Endothelial cell of umbilical vein (primary cell): Measurements from ENCODE around the gene ADAMTSL3. TPM values are rescaled to one million over a fixed set of nuclear protein-coding genes. Genes with fewer than 3 reads are reported as not detected.

Experiments used
- BruUV-seq: library from RNA; stranded (reverse); fragments of 400-500 nt; replicated peaks from 2 replicates; lab custom pipeline; 2021; lab: Mats Ljungman, UMichigan
- CTCF ChIA-PET: fragments of 300-600, 350-600 bp; sonication (Branson Sonifier 250); formaldehyde crosslinking; loops from one replicate; lab custom pipeline; 2021; ENCODE audit warnings: antibody characterized with exemption, inconsistent platforms; lab: Charles Lee
- POLR2A ChIA-PET: fragments of 300-600, 350-600 bp; sonication (Branson Sonifier 250); formaldehyde crosslinking; loops from one replicate; lab custom pipeline; 2021; ENCODE audit warnings: antibody characterized with exemption, inconsistent platforms; lab: Charles Lee
- DNase-seq: peaks from one replicate; pipeline ENCODE4 v3.0.0-alpha.2; 2011; ENCODE audit warnings: low read depth, low spot score
- FAIRE-seq: peaks from 2 replicates; lab custom pipeline; 2011; peaks lifted over from hg19 to GRCh38; lab: Jason Lieb, UNC
- H2AFZ ChIP-seq: 2 replicates; pipeline ENCODE4 v1.6.0; 2012; ENCODE audit warnings: low read depth, low read length, control low read depth, inconsistent platforms
- H3K27ac ChIP-seq: 2 replicates; pipeline ENCODE4 v1.5.1; 2011; ENCODE audit warnings: low read depth, mild to moderate bottlenecking, control low read depth, low read length, moderate library complexity; ENCODE audit not compliant: insufficient read depth
- H3K27me3 ChIP-seq, 2 experiments: 2 replicates each; pipeline versions ENCODE4 v1.6.0 to v1.6.1; 2011; ENCODE audit warnings: low read length in 2 of 2, mixed read lengths in 1 of 2; ENCODE audit not compliant: control insufficient read depth in 2 of 2, insufficient read depth in 2 of 2
- H3K36me3 ChIP-seq, 2 experiments: 2 replicates in 1 of 2; 3 replicates in 1 of 2; pipeline ENCODE4 v1.5.1; 2011; ENCODE audit warnings: low read length in 2 of 2, mild to moderate bottlenecking in 1 of 2, moderate library complexity in 1 of 2; ENCODE audit not compliant: control insufficient read depth in 2 of 2, insufficient read depth in 2 of 2; ENCODE audit errors: extremely low read depth in 1 of 2
- H3K4me1 ChIP-seq: 3 replicates; pipeline ENCODE4 v1.5.1; 2011; ENCODE audit warnings: mild to moderate bottlenecking, low read length; ENCODE audit not compliant: control insufficient read depth, insufficient read depth; ENCODE audit errors: extremely low read depth
- H3K4me2 ChIP-seq: 2 replicates; pipeline ENCODE4 v1.6.1; 2011; ENCODE audit warnings: low read length, control low read depth, mixed read lengths; ENCODE audit not compliant: insufficient read depth
- H3K4me3 ChIP-seq, 3 experiments: fragments of 200-600 bp in 1 of 3; sonication (generic), shearing (Covaris generic) in 1 of 3; replicated peaks in 1 of 3; 2 replicates each; pipeline ENCODE4 v1.5.1; 2011 to 2016; ENCODE audit warnings: control low read depth in 3 of 3, low read length in 3 of 3, mild to moderate bottlenecking in 2 of 3, inconsistent platforms in 1 of 3, low read depth in 1 of 3, moderate library complexity in 1 of 3; ENCODE audit not compliant: insufficient read depth in 1 of 3
- H3K79me2 ChIP-seq: 2 replicates; pipeline ENCODE4 v1.6.0; 2012; ENCODE audit warnings: low read length, inconsistent platforms; ENCODE audit not compliant: control insufficient read depth, insufficient read depth
- H3K9ac ChIP-seq: replicated peaks from 2 replicates; pipeline ENCODE3; 2011; ENCODE audit warnings: low read length, control low read depth; ENCODE audit not compliant: insufficient read depth; ENCODE audit errors: extremely low read depth
- H3K9me1 ChIP-seq: replicated peaks from 3 replicates; pipeline ENCODE4 v1.6.0; 2011; ENCODE audit warnings: mild to moderate bottlenecking, low read length; ENCODE audit not compliant: control insufficient read depth, insufficient read depth; ENCODE audit errors: extremely low read depth
- H3K9me3 ChIP-seq: replicated peaks from 2 replicates; pipeline ENCODE4 v1.5.1; 2012; ENCODE audit warnings: low read length, inconsistent platforms; ENCODE audit not compliant: control insufficient read depth, insufficient read depth
- H4K20me1 ChIP-seq: replicated peaks from 2 replicates; pipeline ENCODE3; 2011; ENCODE audit warnings: mild to moderate bottlenecking, low read length; ENCODE audit not compliant: control insufficient read depth, insufficient read depth; ENCODE audit errors: extremely low read depth
- CTCF ChIP-seq, 2 donors: IDR thresholded peaks; 1 replicate in 1 of 2; 2 replicates in 1 of 2; pipeline ENCODE4 v1.5.1; 2011; ENCODE audit warnings: low read length in 2 of 2, mild to moderate bottlenecking in 2 of 2, moderate library complexity in 2 of 2, control low read depth in 1 of 2, inconsistent platforms in 1 of 2, low read depth in 1 of 2; ENCODE audit not compliant: insufficient read depth in 1 of 2; ENCODE audit errors: extremely low read depth in 1 of 2
- EZH2 ChIP-seq: IDR thresholded peaks from 2 replicates; pipeline ENCODE4 v1.6.1; 2012; ENCODE audit warnings: borderline replicate concordance, low read depth, mild to moderate bottlenecking, moderate library complexity, low read length, inconsistent platforms; ENCODE audit not compliant: severe bottlenecking
- FOS ChIP-seq: IDR thresholded peaks from 2 replicates; pipeline ENCODE4 v1.6.1; 2011; ENCODE audit warnings: mild to moderate bottlenecking, low read length, moderate library complexity, borderline replicate concordance; ENCODE audit not compliant: insufficient read depth
- GATA2 ChIP-seq: IDR thresholded peaks from 2 replicates; pipeline ENCODE4 v1.7.0; 2011; ENCODE audit warnings: low read depth, mild to moderate bottlenecking, moderate library complexity, mixed read lengths, low read length; ENCODE audit not compliant: insufficient read length, insufficient read depth
- JUN ChIP-seq: IDR thresholded peaks from 2 replicates; pipeline ENCODE4 v1.6.1; 2011; ENCODE audit warnings: borderline replicate concordance, low read depth; ENCODE audit not compliant: insufficient read length, insufficient read depth
- MYC ChIP-seq: IDR thresholded peaks from one replicate; pipeline ENCODE4 v1.6.1; 2011; ENCODE audit warnings: mild to moderate bottlenecking, low read depth, low read length
- POLR2A ChIP-seq: IDR thresholded peaks from 2 replicates; pipeline ENCODE4 v1.6.1; 2012; ENCODE audit warnings: low read depth, mild to moderate bottlenecking, control low read depth, low read length
- POLR2AphosphoS5 ChIP-seq: IDR thresholded peaks from 2 replicates; pipeline ENCODE4 v1.6.1; 2012; ENCODE audit warnings: low read depth, mild to moderate bottlenecking, control low read depth, low read length, moderate library complexity; ENCODE audit not compliant: insufficient read depth
- dilution Hi-C: fragments of 300-500 bp; cut with MboI; formaldehyde crosslinking; loops from one replicate; pipeline ENCODE4 v1.15.0; 2019; ENCODE audit warnings: low sequenced_read_pairs; ENCODE audit not compliant: extremely low pct_ligation_motif_present
- intact Hi-C: fragments of 100-400 bp; cut with micrococcal nuclease; formaldehyde crosslinking; loops from one replicate; pipeline ENCODE4 v1.10.0; 2022
- polyA plus RNA-seq, 4 experiments: library from polyadenylated mRNA; depleted of rRNA in 3 of 4; stranded (reverse) in 3 of 4; unstranded in 1 of 4; fragments of >200 nt; gene quantifications; 2 replicates each; pipeline versions ENCODE4 v1.2.1 to v1.2.3, GENCODE V29; 2011 to 2012; ENCODE audit warnings: missing spikeins in 1 of 4
- total RNA-seq: library from RNA; stranded (reverse); gene quantifications from 2 replicates; pipeline ENCODE4 v1.2.3, GENCODE V29; 2021
- TF ChIP-seq, protein P1 (sequence below): IDR thresholded peaks from 2 replicates; pipeline ENCODE4 v1.6.1; 2011; ENCODE audit not compliant: insufficient read depth, insufficient read length

The ADAMTSL3 gene
- total and polyA plus RNA-seq, 2 donors (not counting 3 experiments of a cell fraction or from before 2014, with no cell fraction given): not detected

DNA sequence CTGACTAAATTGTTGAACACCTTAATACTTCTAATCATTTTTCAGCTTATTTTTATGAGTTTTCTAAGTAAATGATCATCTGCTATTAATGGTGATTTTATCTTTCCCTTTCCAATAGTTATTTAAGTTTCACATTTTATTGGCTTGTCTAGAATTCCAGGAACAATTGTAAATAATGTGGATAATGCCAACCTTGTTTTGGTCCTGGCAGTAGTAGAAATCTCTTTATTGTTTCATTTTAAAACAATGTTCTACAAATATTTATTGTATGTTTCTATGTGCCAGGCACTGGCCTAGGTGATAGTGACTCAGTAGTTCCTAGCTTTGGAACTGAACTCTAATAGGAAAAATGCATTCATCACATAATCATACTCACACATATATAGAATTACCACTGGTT lies 264.1 kb downstream of the ADAMTSL3 start:
- FAIRE-seq: no peak
- no peaks in the 10 kb centered on the region for H3K9me1 ChIP-seq

More for the DNA sequence above, 264.1 kb downstream of the ADAMTSL3 start:
- no TSS peak for BruUV-seq
- no peaks in the 10 kb centered on the region for H4K20me1 ChIP-seq
- no peaks in the 10 kb centered on the region for H3K36me3 ChIP-seq
- no peak for TF ChIP-seq MYC
- TF ChIP-seq JUN: no peak
- no peak for TF ChIP-seq EZH2
- TF ChIP-seq, protein P1, sequence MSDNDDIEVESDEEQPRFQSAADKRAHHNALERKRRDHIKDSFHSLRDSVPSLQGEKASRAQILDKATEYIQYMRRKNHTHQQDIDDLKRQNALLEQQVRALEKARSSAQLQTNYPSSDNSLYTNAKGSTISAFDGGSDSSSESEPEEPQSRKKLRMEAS: no peak
- TF ChIP-seq GATA2: no peak
- TF ChIP-seq POLR2AphosphoS5: no peak
- TF ChIP-seq POLR2A: no peak
- no peak for TF ChIP-seq FOS
- TF ChIP-seq CTCF (IDR thresholded peaks at IDR 0.05; ENCODE audit: extremely low read depth in 1 of 2, insufficient read depth in 1 of 2, low read depth in 1 of 2, low read length in 2 of 2): no peak
- CTCF ChIA-PET: no interaction called here
- dilution Hi-C loops (no loop called here), intact Hi-C loops (no loop called here)
- H3K4me3 ChIP-seq: no peak overlapping the region
- H3K4me1 ChIP-seq: no peaks in the 10 kb centered on the region
- no peak overlapping the region for H3K9ac ChIP-seq
- no peaks in the 10 kb centered on the region for H3K9me3 ChIP-seq
- H3K79me2 ChIP-seq: no peaks in the 10 kb centered on the region
- no peaks in the 10 kb centered on the region for H3K27me3 ChIP-seq
- POLR2A ChIA-PET: no interaction called here
- no peak overlapping the region for H3K4me2 ChIP-seq
- H3K27ac ChIP-seq: no peak overlapping the region
- DNase-seq: no peak
- no peak overlapping the region for H2AFZ ChIP-seq
